Neuron (in vitro differentiated cells): ENCODE data around the gene NAPA.
"Not testable (repeated sequence)": the region's sequence is repeated elsewhere in the genome, so short reads cannot be mapped to it uniquely, and the experiment has no call there.

ENCODE experiments used
- H2AFZ ChIP-seq: one replicate; pipeline ENCODE4 v1.6.1; 2013; ENCODE audit warnings: low read depth, mild to moderate bottlenecking, inconsistent platforms, low read length, moderate library complexity
- H3K27me3 ChIP-seq: one replicate; pipeline ENCODE4 v1.6.1; 2013; ENCODE audit warnings: low read length; ENCODE audit not compliant: insufficient read depth
- H3K36me3 ChIP-seq: one replicate; pipeline ENCODE4 v1.6.1; 2013; ENCODE audit warnings: low read length; ENCODE audit not compliant: insufficient read depth
- H3K4me1 ChIP-seq: one replicate; pipeline ENCODE4 v1.6.1; 2013; ENCODE audit warnings: low read length; ENCODE audit not compliant: insufficient read depth
- H3K4me3 ChIP-seq: 2 replicates; pipeline ENCODE4 v1.5.1; 2013; ENCODE audit warnings: mild to moderate bottlenecking, low read length, moderate library complexity
- H3K9me3 ChIP-seq: one replicate; pipeline ENCODE4 v1.6.1; 2013; ENCODE audit warnings: low read length

Gene NAPA

GRCh38 chr19:47493378-47494210 lies 21.3 kb downstream of the NAPA start:
- H3K4me1 ChIP-seq: no peaks in the 10 kb centered on the region
- H3K9me3 ChIP-seq: no peaks in the 10 kb centered on the region
- peaks cover 56% of the 10 kb centered on the region for H3K36me3 ChIP-seq
- no peak overlapping the region for H3K4me3 ChIP-seq
- H3K27me3 ChIP-seq: no peaks in the 10 kb centered on the region
- H2AFZ ChIP-seq: no peak overlapping the region

GRCh38 chr19:47492571-47493377 lies 22.1 kb downstream of the NAPA start:
- Histone ChIP-seq H3K27me3 (no peaks in the 10 kb centered on the region), H3K4me3 (no peak overlapping the region), H3K36me3 (peaks cover 51% of the 10 kb centered on the region), H3K4me1 (no peaks in the 10 kb centered on the region), H2AFZ (no peak overlapping the region), H3K9me3 (no peaks in the 10 kb centered on the region)

GRCh38 chr19:47492137-47492533 lies 22.7 kb downstream of the NAPA start:
- Histone ChIP-seq H3K36me3 (peaks cover 45% of the 10 kb centered on the region), H3K4me1 (no peaks in the 10 kb centered on the region), H3K27me3 (no peaks in the 10 kb centered on the region), H3K4me3 (no peak overlapping the region), H3K9me3 (no peaks in the 10 kb centered on the region), H2AFZ (no peak overlapping the region)

GRCh38 chr19:47491358-47492136 lies 23.3 kb downstream of the NAPA start:
- H3K4me3 ChIP-seq: no peak overlapping the region
- H3K36me3 ChIP-seq: peaks cover 44% of the 10 kb centered on the region
- H3K9me3 ChIP-seq: no peaks in the 10 kb centered on the region
- H3K4me1 ChIP-seq: peaks cover 5% of the 10 kb centered on the region
- no peak overlapping the region for H2AFZ ChIP-seq
- H3K27me3 ChIP-seq: no peaks in the 10 kb centered on the region

GRCh38 chr19:47490847-47491246 lies 24.0 kb downstream of the NAPA start:
- Histone ChIP-seq H3K36me3 (peaks cover 44% of the 10 kb centered on the region), H2AFZ (no peak overlapping the region), H3K27me3 (no peaks in the 10 kb centered on the region), H3K9me3 (no peaks in the 10 kb centered on the region), H3K4me1 (peaks cover 6% of the 10 kb centered on the region), H3K4me3 (no peak overlapping the region)

GRCh38 chr19:47490031-47490430 lies 24.8 kb downstream of the NAPA start:
- H3K36me3 ChIP-seq: peaks cover 44% of the 10 kb centered on the region
- no peaks in the 10 kb centered on the region for H3K27me3 ChIP-seq

GRCh38 chr19:47489072-47489914 lies 25.6 kb downstream of the NAPA start:
- H3K36me3 ChIP-seq: peaks cover 44% of the 10 kb centered on the region
- H3K27me3 ChIP-seq: no peaks in the 10 kb centered on the region
- no peak overlapping the region for H3K4me3 ChIP-seq
- H2AFZ ChIP-seq: no peak overlapping the region
- H3K4me1 ChIP-seq: peaks cover 6% of the 10 kb centered on the region
- H3K9me3 ChIP-seq: no peaks in the 10 kb centered on the region

More at GRCh38 chr19:47490031-47490430, 24.8 kb downstream of the NAPA start:
- peaks cover 6% of the 10 kb centered on the region for H3K4me1 ChIP-seq
- H2AFZ ChIP-seq: no peak overlapping the region
- H3K4me3 ChIP-seq: no peak overlapping the region
- H3K9me3 ChIP-seq: no peaks in the 10 kb centered on the region

- Histone ChIP-seq H3K9me3 (no peaks in the 10 kb centered on the region), H3K4me3 (no peak overlapping the region), H2AFZ (no peak overlapping the region), H3K36me3 (peaks cover 35% of the 10 kb centered on the region), H3K4me1 (peaks cover 6% of the 10 kb centered on the region), H3K27me3 (no peaks in the 10 kb centered on the region)
Measured at GRCh38 chr19:47487551-47488515, 27.0 kb downstream of the NAPA start.

- Histone ChIP-seq H3K27me3 (no peaks in the 10 kb centered on the region), H2AFZ (no peak overlapping the region), H3K9me3 (no peaks in the 10 kb centered on the region), H3K4me1 (peaks cover 6% of the 10 kb centered on the region), H3K4me3 (no peak overlapping the region), H3K36me3 (peaks cover 28% of the 10 kb centered on the region)
Measured at GRCh38 chr19:47486900-47487299, 28.0 kb downstream of the NAPA start.

GRCh38 chr19:47486220-47486619 lies 28.6 kb downstream of the NAPA start:
- not testable (repeated sequence) for H3K4me1 ChIP-seq, H2AFZ ChIP-seq, H3K9me3 ChIP-seq, H3K27me3 ChIP-seq, H3K4me3 ChIP-seq
- H3K36me3 ChIP-seq: peaks cover 22% of the 10 kb centered on the region

- Histone ChIP-seq H3K36me3 (peaks cover 16% of the 10 kb centered on the region), H3K4me3 (no peak overlapping the region), H3K4me1 (peaks cover 6% of the 10 kb centered on the region), H3K9me3 (no peaks in the 10 kb centered on the region), H2AFZ (no peak overlapping the region), H3K27me3 (no peaks in the 10 kb centered on the region)
Measured at GRCh38 chr19:47485210-47485609, 29.7 kb downstream of the NAPA start.
